ENCODE data around the gene ADRA2C. TPM values are rescaled to one million over a fixed set of nuclear protein-coding genes. Genes with fewer than 3 reads are reported as not detected.

Gene ADRA2C
- total RNA-seq, 1 donor from 2014 or later, result 7.9 TPM

DNA sequence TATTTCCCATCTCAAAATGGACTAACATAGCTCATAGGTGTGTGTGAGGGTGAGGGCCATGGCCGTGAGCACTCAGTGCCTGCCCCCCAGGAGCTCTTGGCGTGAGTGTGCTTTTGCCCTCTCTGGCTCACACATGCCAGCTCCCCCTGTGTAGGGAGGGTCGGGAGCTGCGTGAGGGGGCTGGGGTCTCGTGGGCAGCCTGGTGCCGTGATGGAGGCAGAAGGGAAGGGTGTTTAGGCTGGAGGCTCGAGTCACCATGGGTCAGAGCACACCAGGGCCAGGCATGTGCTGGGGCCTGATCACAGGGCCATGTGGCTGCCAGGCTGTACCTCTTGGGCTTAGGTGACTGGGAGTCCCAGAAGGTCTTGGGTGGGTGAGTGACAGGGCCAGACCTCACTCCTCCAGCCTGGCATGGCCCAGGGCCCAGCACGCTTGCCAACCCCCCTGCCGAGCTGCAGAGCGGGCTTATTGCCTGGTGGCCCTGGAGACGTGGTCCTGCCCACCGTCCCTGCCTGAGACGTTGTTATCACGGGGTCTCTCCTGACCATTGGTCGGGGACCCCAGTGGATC lies 44.0 kb downstream of the ADRA2C start:
- Mint-ChIP-seq H3K36me3 (no peaks in the 10 kb centered on the region), H3K27ac (no peak overlapping the region), H3K27me3 (peaks cover 38% of the 10 kb centered on the region), H3K4me1 (ENCODE audit: unreplicated experiment) (peaks cover 10% of the 10 kb centered on the region), H3K9me3 (no peaks in the 10 kb centered on the region), H3K4me3 (no peak overlapping the region)
- TF ChIP-seq, protein P1, sequence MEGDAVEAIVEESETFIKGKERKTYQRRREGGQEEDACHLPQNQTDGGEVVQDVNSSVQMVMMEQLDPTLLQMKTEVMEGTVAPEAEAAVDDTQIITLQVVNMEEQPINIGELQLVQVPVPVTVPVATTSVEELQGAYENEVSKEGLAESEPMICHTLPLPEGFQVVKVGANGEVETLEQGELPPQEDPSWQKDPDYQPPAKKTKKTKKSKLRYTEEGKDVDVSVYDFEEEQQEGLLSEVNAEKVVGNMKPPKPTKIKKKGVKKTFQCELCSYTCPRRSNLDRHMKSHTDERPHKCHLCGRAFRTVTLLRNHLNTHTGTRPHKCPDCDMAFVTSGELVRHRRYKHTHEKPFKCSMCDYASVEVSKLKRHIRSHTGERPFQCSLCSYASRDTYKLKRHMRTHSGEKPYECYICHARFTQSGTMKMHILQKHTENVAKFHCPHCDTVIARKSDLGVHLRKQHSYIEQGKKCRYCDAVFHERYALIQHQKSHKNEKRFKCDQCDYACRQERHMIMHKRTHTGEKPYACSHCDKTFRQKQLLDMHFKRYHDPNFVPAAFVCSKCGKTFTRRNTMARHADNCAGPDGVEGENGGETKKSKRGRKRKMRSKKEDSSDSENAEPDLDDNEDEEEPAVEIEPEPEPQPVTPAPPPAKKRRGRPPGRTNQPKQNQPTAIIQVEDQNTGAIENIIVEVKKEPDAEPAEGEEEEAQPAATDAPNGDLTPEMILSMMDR (conservative IDR thresholded peaks at IDR 0.05), result no peak
- DNase-seq (ENCODE audit: extremely low spot score, unreplicated experiment), result no peak

DNA sequence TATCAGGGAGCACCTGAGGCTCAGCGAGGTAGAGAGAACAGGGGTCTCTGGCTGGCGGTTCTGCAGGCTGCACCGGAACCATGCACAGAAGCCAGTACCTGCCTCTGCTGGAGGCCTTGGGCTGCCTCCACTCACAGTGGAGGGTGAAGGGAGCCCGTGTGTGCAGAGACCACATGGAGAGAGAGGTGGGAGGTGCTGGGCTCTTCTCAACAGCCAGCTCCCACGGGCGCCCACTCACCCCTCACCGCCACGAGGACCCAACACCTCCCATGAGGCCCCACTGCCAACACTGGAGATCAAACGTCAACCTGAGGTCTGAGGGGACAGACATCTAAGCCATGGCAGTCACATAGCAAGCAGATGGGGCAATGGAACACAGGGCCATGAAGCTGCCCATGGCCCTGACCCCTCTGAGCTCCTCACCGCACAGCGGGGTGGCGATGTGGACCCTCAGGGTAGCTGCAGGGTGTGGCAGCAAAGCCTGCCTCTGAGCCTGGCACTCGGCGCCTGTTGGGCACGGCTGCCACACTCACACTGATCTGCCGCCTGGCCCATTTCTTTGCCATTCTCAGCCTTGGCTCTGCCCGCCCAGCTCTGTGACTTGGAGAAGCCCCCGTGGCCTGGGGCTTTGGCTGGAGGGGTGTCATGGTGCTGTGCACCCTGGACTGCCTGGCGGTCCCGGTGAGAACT lies 44.8 kb downstream of the ADRA2C start:
- Mint-ChIP-seq H3K4me1 (ENCODE audit: unreplicated experiment) (peaks cover 10% of the 10 kb centered on the region), H3K36me3 (no peaks in the 10 kb centered on the region), H3K4me3 (no peak overlapping the region), H3K27ac (no peak overlapping the region), H3K27me3 (peaks cover 38% of the 10 kb centered on the region), H3K9me3 (no peaks in the 10 kb centered on the region)
- no peak for DNase-seq (ENCODE audit: extremely low spot score, unreplicated experiment)
- TF ChIP-seq, protein P1 (conservative IDR thresholded peaks at IDR 0.05), result no peak

DNA sequence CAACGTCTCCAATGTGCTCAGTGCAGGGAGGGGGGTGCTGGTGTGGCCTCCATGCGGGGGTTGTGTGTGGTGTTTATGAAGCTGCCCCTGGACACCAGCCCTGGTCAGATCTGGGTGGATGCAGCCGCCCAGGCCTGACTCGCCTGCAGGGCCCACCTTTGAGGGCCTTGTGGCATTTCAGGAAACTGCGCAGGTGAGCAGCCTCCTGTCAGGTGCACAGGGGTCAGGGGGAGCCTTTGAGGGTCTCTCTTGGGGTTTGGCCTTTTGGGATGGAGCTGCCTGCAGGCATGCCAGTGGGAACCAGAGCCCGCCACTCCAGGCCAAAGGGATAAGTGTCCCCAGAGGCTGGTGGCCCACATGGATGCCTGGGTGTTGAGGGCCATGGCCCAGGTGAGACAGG lies 45.4 kb downstream of the ADRA2C start:
- Mint-ChIP-seq H3K27me3 (peaks cover 34% of the 10 kb centered on the region), H3K4me3 (no peak overlapping the region), H3K36me3 (no peaks in the 10 kb centered on the region), H3K27ac (no peak overlapping the region), H3K4me1 (ENCODE audit: unreplicated experiment) (peaks cover 10% of the 10 kb centered on the region), H3K9me3 (no peaks in the 10 kb centered on the region)
- TF ChIP-seq, protein P1 (conservative IDR thresholded peaks at IDR 0.05), result no peak
- DNase-seq (ENCODE audit: extremely low spot score, unreplicated experiment), result no peak

DNA sequence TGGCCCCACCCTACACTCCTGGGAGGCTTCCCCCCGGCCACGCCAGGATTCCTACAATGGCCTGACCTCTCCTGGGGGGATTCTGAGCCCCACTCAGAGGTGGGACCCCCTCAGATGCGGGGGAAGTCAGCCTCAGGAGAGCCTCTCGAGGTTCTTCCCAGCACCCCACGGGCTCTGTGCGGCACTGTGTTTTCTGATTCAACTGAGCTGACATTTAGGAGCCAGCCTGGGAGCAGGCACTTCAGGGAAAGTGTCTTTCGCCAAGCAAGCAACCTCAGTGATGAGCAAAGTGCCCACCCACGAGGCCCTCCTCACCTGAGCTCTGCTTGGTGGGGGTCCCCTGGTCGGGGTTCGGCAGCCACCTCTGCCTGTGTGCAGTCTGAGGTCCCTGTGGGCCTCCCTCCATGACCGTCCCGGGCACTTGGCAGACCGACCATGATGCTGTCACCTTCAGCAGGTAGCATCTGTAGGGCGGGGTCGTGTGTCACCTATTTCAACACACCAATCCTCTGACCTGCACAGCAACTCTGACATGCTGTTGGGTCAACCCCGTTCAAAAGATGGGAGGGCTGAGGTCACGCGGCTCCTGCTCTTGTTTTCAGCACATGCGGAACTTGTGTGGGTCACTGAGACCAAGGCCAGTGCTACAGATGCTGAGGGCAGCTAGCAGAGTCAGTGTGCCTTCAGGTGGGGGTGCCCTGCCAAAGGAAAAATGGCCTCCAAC lies 46.2 kb downstream of the ADRA2C start:
- no peaks in the 10 kb centered on the region for H3K9me3 Mint-ChIP-seq
- peaks cover 10% of the 10 kb centered on the region for H3K4me1 Mint-ChIP-seq (ENCODE audit: unreplicated experiment)
- H3K27ac Mint-ChIP-seq, result no peak overlapping the region
- no peak overlapping the region for H3K4me3 Mint-ChIP-seq
- TF ChIP-seq, protein P1 (conservative IDR thresholded peaks at IDR 0.05), result no peak
- peaks cover 30% of the 10 kb centered on the region for H3K27me3 Mint-ChIP-seq
- no peaks in the 10 kb centered on the region for H3K36me3 Mint-ChIP-seq
- DNase-seq (ENCODE audit: extremely low spot score, unreplicated experiment), result no peak

DNA sequence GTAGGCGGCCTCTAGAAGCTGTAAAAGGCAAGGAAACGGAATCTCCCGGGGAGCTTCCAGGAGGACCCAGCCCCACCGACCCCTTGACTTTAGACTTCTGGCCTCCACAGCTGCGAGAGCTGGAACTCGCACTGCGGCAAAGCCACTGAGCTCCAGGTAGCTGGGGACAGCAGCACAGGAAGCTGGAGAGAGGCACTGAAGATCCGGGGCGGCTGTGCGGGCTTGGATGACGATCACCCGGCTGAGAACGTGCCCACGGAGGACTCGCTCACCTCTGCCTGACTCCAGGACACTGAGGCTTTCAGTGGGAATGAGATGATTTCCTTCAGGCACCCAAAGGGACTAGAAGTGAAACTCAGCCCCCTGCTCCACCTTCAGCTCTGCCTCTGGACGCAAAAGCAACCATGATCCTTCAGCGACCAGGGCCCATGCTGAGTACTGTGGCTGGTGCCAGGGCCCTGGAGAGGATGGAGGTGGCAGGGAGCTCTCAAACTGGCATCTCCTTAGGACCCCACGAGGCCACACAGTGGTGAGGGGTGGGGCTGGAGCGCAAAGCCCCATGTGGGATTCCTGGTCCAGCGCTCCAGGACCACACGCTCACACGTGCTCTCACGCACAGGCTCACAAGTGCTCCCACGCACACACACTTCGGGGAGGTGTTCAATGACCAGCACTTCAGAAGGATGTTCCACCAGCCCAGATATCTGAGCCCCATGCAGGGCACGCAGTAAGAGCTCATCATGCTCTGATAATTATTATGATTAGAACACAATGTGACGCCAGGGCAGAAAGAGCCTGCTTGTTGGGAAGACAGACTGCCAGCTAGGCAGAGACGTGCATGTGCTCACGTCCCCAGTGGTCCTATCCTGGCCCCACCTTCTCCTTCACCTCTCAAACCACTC lies 47.2 kb downstream of the ADRA2C start:
- Mint-ChIP-seq H3K36me3 (no peaks in the 10 kb centered on the region), H3K27ac (no peak overlapping the region), H3K27me3 (peaks cover 20% of the 10 kb centered on the region), H3K4me1 (ENCODE audit: unreplicated experiment) (peaks cover 1% of the 10 kb centered on the region), H3K4me3 (no peak overlapping the region), H3K9me3 (no peaks in the 10 kb centered on the region)
- no peak for DNase-seq (ENCODE audit: extremely low spot score, unreplicated experiment)
- TF ChIP-seq, protein P1 (conservative IDR thresholded peaks at IDR 0.05), result no peak
